ENCODE results near the gene SMARCA2. TPM values are rescaled to one million over a fixed set of nuclear protein-coding genes. Genes with fewer than 3 reads are reported as not detected.

The SMARCA2 gene
- polyA plus RNA-seq (42.7 and 150 TPM in 2 replicates), polyA minus RNA-seq (103 and 106 TPM in 2 replicates)

DNA sequence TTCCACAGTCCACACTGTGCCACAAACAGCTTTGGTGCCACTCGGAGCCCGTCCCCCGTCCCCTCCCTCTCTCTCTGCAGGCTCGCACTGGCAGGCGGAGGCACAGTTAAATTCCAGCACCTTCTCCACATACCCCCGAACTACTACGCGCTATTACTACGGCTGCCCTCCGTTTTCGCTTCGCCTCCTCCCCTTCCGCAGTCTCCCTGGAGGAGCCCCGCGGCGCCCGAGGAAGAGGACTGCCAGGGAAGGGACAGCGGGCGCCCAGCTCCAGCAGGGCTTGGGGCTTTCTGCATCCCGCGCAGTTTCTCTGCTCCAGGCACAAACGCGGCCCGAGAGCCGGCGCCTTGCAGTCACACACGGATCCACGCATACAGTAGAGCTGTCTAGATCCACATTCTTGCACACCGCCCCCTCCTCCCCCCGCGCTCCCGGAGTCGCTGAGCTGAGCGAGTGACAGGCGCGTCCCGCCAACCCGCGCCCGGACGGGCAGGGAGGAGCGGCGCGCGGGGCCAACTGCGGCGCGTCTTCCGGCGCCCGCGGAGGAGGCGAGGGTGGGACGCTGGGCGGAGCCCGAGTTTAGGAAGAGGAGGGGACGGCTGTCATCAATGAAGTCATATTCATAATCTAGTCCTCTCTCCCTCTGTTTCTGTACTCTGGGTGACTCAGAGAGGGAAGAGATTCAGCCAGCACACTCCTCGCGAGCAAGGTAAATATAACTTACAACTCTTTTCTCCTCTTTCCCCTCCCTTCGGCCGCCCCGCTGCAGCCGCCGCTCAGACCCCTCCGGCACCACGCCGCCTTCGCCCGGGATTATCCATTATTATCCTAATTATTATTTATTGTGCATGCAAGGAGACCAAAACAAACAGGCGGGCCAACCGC, at the start of gene SMARCA2:
Gene SMARCA2 (plus strand): TSS at position 652 of the 885 bp plus-strand sequence. CDS start 13,676 bp downstream, outside the sequence.
- H3K36me3 ChIP-seq (ENCODE audit: insufficient read depth, low read length), result no peaks in the 10 kb centered on the region
- no peaks in the 10 kb centered on the region for H3K9me3 ChIP-seq (ENCODE audit: low read length)
- peaks cover 11% of the 10 kb centered on the region for H3K79me2 ChIP-seq (replicated peaks; ENCODE audit: insufficient read depth, low read length)
- H3K4me3 ChIP-seq (ENCODE audit: low read length), result peak within 1 kb of the TSS; percentile 89
- peak within 1 kb of the TSS; percentile 42 for H2AFZ ChIP-seq (ENCODE audit: low read depth, low read length)
- no peaks in the 10 kb centered on the region for H3F3A ChIP-seq (ENCODE audit: insufficient read depth, low read length, poor library complexity, severe bottlenecking)
- no peaks in the 10 kb centered on the region for H3K9me2 ChIP-seq (ENCODE audit: insufficient read depth, low read length)
- peak within 1 kb of the TSS; percentile 82 for H3K27ac ChIP-seq (ENCODE audit: low read length)
- peak within 1 kb of the TSS; percentile 87 for H3K9ac ChIP-seq (ENCODE audit: low read length)
- H4K20me1 ChIP-seq (ENCODE audit: insufficient read depth), result no peaks in the 10 kb centered on the region
- H3K4me2 ChIP-seq (ENCODE audit: low read length), result peak within 1 kb of the TSS; percentile 70
- TF ChIP-seq CTCF (IDR thresholded peaks at IDR 0.05; ENCODE audit: poor library complexity, severe bottlenecking) (no peak), EP300 (conservative IDR thresholded peaks at IDR 0.05; ENCODE audit: poor library complexity, severe bottlenecking) (peak; percentile 56), SMC3 (conservative IDR thresholded peaks at IDR 0.05; ENCODE audit: poor library complexity) (peak; percentile 64), EZH2 (IDR thresholded peaks at IDR 0.05; ENCODE audit: borderline replicate concordance, insufficient read depth, low read length, poor library complexity, severe bottlenecking) (no peak), MXI1 (conservative IDR thresholded peaks at IDR 0.05; ENCODE audit: poor library complexity, severe bottlenecking) (peak; percentile 67), POLR2AphosphoS5 (IDR thresholded peaks at IDR 0.05) (peak; percentile 84), RAD21 (conservative IDR thresholded peaks at IDR 0.05) (peak; percentile 59), REST (IDR thresholded peaks at IDR 0.05; ENCODE audit: borderline replicate concordance) (peak; percentile 82), TAF1 (IDR thresholded peaks at IDR 0.05; ENCODE audit: low read depth) (peak; percentile 94)
- peaks cover 41% of the 10 kb centered on the region for H3K27me3 ChIP-seq (ENCODE audit: insufficient read depth, low read depth, low read length)

- no peaks in the 10 kb centered on the region for H4K20me1 ChIP-seq (ENCODE audit: insufficient read depth)
- TF ChIP-seq TAF1 (IDR thresholded peaks at IDR 0.05; ENCODE audit: low read depth) (no peak), REST (IDR thresholded peaks at IDR 0.05; ENCODE audit: borderline replicate concordance) (no peak), MXI1 (conservative IDR thresholded peaks at IDR 0.05; ENCODE audit: poor library complexity, severe bottlenecking) (no peak), RAD21 (conservative IDR thresholded peaks at IDR 0.05) (no peak), CTCF (IDR thresholded peaks at IDR 0.05; ENCODE audit: poor library complexity, severe bottlenecking) (no peak), SMC3 (conservative IDR thresholded peaks at IDR 0.05; ENCODE audit: poor library complexity) (no peak), EP300 (conservative IDR thresholded peaks at IDR 0.05; ENCODE audit: poor library complexity, severe bottlenecking) (no peak), EZH2 (IDR thresholded peaks at IDR 0.05; ENCODE audit: borderline replicate concordance, insufficient read depth, low read length, poor library complexity, severe bottlenecking) (no peak), POLR2AphosphoS5 (IDR thresholded peaks at IDR 0.05) (no peak)
- H3K4me3 ChIP-seq (ENCODE audit: low read length), result no peak overlapping the region
These were observed 48.3 kb upstream of the SMARCA2 start for GRCh38 chr9:1966725-1967366.

More at GRCh38 chr9:1966725-1967366, 48.3 kb upstream of the SMARCA2 start:
- Histone ChIP-seq H3K27ac (ENCODE audit: low read length) (no peak overlapping the region), H3K9ac (ENCODE audit: low read length) (no peak overlapping the region), H3F3A (ENCODE audit: insufficient read depth, low read length, poor library complexity, severe bottlenecking) (no peaks in the 10 kb centered on the region), H3K9me2 (ENCODE audit: insufficient read depth, low read length) (no peaks in the 10 kb centered on the region), H3K4me2 (ENCODE audit: low read length) (no peak overlapping the region), H2AFZ (ENCODE audit: low read depth, low read length) (no peak overlapping the region), H3K27me3 (ENCODE audit: insufficient read depth, low read depth, low read length) (no peaks in the 10 kb centered on the region), H3K36me3 (ENCODE audit: insufficient read depth, low read length) (no peaks in the 10 kb centered on the region), H3K79me2 (replicated peaks; ENCODE audit: insufficient read depth, low read length) (no peaks in the 10 kb centered on the region), H3K9me3 (ENCODE audit: low read length) (no peaks in the 10 kb centered on the region)
